GM21576 (cell line): ENCODE data around the gene AGBL3.

ENCODE experiments used
- ATAC-seq: cut with Tn5 transposase; IDR thresholded peaks from one replicate; pipeline ENCODE4 v1.9.1; 2021; ENCODE audit warnings: mild to moderate bottlenecking, moderate library complexity; ENCODE audit not compliant: unreplicated experiment

AGBL3 gene

GRCh38 chr7:135143885-135144668, 157.8 kb downstream of the AGBL3 start:
- ATAC-seq = no peak

DNA sequence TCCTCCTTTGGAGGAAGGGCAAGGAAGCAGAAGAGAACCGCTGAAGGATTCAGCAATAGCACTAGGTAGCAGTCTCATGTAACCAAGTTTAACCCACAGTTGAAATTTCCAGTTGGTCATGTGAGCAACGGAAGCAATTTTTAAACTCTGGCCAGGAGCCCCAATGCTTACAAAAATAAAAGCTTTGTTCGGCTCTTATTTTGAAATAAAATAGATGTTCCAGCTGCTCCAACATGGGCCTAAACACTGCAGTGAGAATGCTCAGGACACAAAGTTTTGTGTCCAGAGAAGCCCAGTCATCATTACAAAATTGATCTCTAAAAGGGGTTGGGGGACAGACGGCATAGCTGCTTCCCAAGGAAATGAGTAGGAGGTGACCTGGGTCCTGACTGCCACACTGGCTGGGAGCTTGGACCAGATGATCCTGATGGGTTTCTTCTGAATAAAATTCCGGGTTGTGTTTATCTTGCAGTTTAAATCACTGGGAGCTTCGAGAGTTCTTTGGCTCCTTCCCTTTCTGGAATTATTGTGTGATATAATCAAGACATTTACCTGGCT, 161.1 kb downstream of the AGBL3 start:
- peak; percentile 20 for ATAC-seq

DNA sequence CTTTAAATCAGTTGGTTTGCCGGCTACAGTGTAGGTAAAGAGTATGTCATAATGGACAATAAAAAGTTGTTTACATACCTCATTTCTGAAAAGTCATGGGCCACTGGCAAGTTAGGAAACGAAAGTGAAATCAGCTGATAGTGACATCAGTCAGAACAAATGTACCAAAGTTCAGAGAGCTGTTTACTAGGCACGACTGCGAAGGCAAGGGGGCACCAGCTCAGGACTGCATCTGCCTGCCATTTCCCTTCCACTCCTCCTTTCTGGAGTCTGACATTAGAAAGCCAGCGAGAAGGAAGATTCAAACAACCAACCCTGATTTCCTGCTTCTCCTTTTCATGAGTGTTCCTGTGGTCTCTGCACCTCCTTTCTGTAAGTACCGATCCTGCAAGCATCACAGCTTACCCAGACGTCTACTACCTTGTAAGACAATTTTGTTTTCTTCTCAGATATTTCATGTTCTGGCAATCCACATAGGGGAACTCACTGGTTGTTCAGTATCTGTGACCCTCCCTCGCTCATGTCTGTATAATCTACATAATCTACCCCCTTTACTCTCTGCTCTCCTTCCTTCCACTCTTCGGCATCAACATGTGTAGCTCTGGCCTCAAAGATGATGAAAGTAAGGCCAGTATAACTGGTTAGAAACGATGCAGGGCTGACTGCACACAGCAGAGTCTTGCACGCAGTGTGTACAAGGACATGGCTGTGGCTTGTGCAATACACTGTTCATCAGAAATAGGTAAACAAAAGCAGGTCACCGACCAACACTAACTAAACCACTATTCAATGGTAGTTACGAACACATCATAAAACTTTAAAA, 161.8 kb downstream of the AGBL3 start, which contains the start of gene TMEM140:
TSS of gene TMEM140 (plus strand) at position 174 of the 823 bp plus-strand sequence. CDS start 16,370 bp downstream, outside the sequence.
- peak; percentile 78 for ATAC-seq

GRCh38 chr7:135150072-135150782, 163.9 kb downstream of the AGBL3 start:
- no peak for ATAC-seq

GRCh38 chr7:135151132-135151531, 164.8 kb downstream of the AGBL3 start:
- ATAC-seq = no peak

GRCh38 chr7:135151533-135151932, 165.2 kb downstream of the AGBL3 start:
- no peak for ATAC-seq

DNA sequence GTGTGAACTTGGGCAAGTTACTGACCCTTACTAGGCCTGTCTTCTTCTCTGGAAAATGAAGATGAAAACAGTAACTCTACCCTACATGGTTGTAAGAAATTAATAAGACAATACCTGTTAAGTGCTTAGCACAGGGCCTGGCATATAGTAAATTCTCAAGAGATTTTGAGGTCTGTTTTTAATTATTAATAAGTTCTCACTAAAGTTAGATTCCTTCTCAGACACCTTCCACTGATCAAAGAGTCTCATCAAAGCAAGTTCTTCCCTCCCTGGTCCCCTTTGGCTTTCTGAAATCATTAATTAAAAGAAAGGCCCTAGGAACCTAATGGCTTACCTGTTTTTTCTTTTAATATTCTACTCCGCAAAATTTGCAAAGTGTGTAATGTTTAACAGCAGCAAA, 166.1 kb downstream of the AGBL3 start:
- ATAC-seq = no peak

DNA sequence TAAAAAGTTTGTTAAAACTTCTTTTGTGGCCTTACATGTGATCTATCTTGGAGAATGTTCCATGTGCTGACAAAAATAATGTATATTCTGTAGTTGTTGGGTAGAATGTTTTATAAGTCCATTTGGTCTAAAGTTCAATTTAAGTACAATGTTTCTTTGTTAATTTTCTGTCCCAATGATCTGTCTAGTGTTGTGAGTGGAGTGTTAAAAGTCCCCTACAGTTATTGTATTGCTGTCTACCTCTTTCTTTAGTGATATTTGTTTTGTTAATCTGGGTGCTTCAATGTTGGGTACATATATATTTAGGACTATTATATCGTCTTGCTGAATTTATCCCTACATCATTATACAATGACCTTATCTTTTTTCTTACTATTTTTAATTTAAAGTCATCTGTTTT, 168.4 kb downstream of the AGBL3 start:
- no peak for ATAC-seq

GRCh38 chr7:135156290-135156689, 170.0 kb downstream of the AGBL3 start:
- ATAC-seq = no peak

DNA sequence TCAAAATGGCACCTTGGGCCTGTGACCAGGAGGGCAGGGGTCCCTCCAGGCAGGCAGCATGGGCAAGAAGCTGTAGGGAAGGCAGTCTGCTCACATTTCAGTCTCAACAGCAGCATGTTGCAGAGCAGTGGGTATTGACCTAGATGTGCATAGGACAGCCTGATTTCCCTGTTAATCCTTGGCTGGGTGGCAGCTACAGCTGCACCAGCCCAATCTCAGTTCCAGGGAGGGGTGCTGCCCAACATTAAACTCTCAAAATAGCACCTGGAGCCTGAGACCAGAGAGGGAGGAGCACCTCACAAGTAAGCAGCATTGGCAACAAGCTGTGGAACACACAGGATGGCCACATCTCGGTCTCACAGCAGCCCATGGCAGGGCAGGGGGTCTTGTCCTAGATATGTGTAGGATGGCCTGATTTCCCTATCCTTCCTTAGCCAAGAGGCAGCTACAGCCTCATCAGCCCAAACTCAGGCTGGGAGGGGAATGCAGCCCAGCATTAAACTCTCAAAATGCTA, 171.9 kb downstream of the AGBL3 start:
- no peak for ATAC-seq

DNA sequence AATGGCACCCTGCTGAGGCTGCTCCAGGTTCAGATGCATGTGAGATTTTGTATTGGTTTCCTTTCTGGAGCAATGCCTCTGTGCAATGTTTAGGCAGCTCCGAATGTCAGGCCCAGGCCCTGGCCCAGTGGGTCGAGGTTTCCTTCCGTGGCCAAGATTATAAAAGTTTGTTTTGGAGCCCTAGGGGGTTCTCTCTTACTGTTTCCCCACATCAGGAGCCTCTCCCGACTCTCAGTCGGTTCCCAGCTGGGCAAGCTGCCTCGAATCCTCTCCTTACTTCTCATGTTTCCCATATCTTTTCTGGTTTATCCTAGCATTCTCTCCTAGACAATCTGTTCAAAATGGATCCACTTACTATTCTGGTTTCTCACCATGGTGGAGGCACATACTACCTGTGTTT, 172.6 kb downstream of the AGBL3 start:
- ATAC-seq = no peak

GRCh38 chr7:135159359-135160085, 173.2 kb downstream of the AGBL3 start:
- peak; percentile 4 for ATAC-seq

DNA sequence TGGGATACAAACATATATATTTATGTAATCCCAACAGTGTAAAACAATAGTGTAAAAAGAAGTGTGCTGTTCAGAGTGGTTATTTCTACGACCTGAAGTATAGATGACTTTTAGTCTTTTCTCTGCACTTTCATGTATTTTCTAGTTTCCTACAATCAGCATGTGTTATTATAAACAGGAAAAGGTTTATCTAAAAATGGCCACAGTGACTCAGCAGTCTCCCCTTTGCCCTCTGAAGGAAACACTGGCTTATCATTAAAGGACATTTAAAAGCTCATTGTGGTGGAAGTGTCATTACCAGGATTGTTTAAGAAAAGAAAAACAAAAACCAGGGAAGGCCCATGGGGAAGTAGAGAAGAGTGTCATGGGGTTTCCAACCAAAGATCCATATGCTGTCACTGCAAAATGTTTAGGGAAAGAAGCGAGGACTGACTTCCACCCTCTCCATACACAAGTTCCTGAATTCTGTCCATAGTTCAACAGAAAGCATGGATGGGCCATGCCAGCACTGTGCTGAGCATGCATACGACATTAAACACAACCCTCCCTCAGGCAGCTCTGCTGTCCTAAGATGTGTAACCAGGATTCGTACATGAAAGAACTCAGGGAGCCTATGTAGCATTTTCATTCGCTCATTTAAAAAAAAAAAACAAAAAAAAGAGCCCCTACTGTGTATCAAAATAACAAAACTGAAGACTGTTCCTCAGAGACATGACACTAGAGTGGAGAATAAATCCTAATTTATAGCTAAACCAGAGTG, 174.0 kb downstream of the AGBL3 start:
- peak; percentile 52 for ATAC-seq

- no peak for ATAC-seq
These were observed 174.7 kb downstream of the AGBL3 start for GRCh38 chr7:135160858-135161653.

GRCh38 chr7:135161669-135162068, 175.4 kb downstream of the AGBL3 start:
- ATAC-seq = no peak

DNA sequence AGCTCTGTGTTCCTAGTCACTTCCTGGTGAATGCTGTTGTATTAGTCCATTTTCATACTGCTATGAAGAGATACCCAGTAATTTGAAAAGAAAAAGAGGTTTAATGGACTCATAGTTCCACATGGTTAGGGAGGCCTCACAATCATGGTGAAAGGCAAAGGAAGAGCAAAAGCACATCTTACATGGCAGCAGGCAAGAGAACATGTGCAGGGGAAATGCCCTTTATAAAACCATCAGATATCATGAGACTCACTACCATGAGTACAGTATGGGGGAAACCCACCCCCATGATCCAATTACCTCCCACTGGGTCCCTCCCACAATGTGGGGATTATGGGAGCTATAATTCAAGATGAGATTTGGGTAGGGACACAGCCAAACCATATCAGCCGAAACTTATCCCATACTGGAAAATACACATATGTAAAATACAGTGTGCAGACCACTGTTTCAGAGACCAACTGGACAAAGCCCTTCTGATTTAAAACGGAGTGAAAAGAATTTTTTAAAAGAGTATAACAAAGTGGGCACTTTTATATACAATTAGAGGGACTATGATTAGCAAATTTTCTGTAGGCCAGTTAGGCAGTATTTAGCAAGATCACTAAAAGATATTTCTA, 176.2 kb downstream of the AGBL3 start:
- no peak for ATAC-seq

DNA sequence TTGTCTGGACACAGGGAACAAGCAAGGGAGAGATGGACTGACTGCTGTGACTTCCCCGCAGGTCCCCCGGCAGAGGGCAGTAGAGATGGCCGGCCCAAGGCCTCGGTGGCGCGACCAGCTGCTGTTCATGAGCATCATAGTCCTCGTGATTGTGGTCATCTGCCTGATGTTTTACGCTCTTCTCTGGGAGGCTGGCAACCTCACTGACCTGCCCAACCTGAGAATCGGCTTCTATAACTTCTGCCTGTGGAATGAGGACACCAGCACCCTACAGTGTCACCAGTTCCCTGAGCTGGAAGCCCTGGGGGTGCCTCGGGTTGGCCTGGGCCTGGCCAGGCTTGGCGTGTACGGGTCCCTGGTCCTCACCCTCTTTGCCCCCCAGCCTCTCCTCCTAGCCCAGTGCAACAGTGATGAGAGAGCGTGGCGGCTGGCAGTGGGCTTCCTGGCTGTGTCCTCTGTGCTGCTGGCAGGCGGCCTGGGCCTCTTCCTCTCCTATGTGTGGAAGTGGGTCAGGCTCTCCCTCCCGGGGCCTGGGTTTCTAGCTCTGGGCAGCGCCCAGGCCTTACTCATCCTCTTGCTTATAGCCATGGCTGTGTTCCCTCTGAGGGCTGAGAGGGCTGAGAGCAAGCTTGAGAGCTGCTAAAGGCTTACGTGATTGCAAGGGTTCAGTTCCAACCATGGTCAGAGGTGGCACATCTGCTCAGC, 178.2 kb downstream of the AGBL3 start:
- no peak for ATAC-seq

- no peak for ATAC-seq
These were observed 179.6 kb downstream of the AGBL3 start for GRCh38 chr7:135165862-135166261.
